ENCODE measurements around the gene KRTAP1-5.
"Not testable (repeated sequence)": the region's sequence is repeated elsewhere in the genome, so short reads cannot be mapped to it uniquely, and the experiment has no call there.

KRTAP1-5 gene, protein sequence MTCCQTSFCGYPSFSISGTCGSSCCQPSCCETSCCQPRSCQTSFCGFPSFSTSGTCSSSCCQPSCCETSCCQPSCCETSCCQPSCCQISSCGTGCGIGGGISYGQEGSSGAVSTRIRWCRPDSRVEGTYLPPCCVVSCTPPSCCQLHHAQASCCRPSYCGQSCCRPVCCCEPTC

DNA sequence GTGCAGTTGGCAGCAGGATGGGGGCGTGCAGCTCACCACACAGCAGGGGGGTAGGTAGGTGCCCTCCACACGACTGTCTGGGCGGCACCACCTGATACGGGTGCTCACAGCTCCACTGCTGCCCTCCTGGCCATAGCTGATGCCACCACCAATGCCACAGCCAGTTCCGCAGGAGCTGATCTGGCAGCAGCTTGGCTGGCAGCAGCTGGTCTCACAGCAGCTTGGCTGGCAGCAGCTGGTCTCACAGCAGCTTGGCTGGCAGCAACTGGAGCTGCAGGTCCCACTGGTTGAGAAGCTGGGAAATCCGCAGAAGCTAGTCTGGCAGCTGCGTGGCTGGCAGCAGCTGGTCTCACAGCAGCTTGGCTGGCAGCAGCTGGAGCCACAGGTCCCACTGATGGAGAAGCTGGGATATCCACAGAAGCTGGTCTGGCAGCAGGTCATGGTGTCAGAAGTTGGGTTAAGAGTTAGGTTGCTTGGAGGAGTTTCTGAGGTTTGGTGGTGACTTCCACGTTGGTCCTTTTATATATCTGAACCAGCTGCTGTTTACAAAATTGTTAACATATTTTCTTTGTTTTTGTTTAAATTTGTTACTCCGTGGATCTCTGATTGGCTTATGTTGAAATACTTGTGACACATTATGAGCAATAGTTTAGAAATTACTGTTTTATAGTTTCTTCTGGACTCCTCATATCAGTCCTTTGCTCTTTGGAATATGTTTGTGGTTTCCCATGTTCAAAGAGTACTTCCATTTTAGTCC lies at the start of gene KRTAP1-5:
TSS of gene KRTAP1-5 (minus strand) at position 494 of the 757 bp plus-strand sequence. CDS start at position 441, 53 bp downstream.
- DNase-seq (ENCODE audit: low read depth in 1 of 2, low spot score in 1 of 2), result no peak

DNA sequence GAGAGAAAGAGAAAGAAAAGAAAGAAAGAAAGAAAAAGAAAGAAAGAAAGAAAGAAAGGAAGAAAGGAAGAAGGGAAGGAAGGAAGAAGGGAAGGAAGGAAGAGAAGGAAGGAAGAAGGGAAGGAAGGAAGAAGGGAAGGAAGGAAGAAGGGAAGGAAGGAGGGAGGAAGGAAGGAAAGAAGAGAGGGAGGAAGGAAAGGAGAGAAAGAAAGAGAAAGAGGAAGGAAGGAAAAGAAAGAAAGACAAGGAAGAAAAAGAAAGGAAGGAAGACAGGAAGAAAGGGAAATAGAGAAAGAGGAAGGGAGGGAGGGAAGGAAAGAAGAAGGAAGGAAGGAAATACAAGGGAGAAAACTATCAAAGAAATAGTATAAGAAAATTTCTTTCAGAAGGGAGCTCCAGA lies 49.8 kb upstream of the KRTAP1-5 start:
- DNase-seq (ENCODE audit: low read depth in 1 of 2, low spot score in 1 of 2), result no peak

DNA sequence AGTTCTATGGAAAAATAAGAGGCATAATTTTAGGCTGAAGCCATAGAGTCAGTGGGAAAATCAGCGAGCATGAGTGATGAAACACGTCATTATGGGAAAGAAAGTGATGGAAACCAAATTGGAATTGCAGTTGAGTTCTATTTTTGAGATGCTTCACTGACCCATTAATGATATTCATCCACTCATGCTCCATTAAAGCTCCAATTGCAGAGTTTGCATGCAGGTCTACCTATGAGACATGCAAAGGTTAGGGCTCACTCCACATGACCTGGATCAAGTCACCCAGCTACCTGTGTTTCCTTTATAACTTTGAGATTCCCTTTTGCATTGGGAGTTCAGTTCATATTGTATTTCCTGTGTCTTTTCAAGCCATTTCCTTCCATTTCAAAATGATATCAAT lies 46.7 kb upstream of the KRTAP1-5 start:
- DNase-seq (ENCODE audit: low read depth in 1 of 2, low spot score in 1 of 2), result no peak

DNA sequence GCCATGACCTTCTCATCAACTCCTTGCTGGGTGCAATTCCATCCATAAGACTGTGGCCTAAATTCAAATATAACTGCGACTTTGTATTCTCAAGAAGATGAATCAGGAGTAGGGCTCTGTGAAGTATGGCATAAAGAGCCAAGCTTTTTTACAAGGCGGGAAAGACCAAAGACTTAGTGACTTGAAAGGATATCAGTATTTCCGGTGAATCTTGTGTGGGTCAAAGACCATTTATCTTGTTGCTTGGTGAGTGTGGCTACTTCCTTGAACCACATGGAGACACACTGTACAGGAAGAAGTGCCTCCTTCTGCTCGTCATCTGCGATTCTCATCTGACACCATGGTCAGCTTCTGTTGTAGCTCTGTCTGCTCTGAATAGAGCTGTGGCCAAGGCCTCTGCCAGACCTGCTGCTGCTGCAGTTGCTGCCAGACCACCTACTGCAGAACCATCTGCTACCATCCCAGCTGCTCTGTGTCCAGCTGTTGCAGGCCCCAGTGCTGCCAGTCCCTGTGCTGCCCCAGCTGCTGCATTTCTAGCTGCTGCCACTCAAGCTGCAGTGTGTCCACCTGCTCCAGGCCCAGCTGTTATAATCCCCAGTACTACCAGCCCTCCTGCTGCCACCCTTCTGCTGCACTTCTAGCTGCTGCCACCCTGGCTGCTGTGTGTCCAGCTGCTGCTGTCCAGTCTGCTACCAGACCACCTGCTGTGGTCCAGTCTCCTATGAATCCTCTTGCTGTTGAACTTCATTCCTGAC lies 44.8 kb upstream of the KRTAP1-5 start:
- no peak for DNase-seq (ENCODE audit: low read depth in 1 of 2, low spot score in 1 of 2)

GRCh38 chr17:41069031-41069430 lies 42.0 kb upstream of the KRTAP1-5 start:
- no peak for DNase-seq (ENCODE audit: low read depth in 1 of 2, low spot score in 1 of 2)

DNA sequence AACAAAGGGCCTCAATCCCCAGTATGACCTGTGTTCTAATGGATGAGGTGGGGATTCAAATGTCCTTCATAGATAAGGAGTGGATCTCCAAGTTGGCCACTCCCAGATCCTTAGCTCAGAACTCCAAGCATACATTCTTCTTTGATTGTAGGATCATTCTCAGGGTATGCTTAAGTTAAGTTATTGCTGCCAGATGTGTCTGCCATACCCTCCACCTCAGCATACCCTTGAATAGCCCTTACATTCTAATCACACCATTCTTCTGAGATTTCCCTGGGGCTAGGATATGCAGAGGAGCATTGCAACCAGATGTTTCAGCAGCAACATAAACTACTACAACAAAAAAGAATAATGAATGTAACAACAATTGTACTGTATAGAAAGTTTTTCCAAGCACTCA lies 40.3 kb upstream of the KRTAP1-5 start:
- DNase-seq (ENCODE audit: low read depth in 1 of 2, low spot score in 1 of 2), result no peak

- no peak for DNase-seq (ENCODE audit: low read depth in 1 of 2, low spot score in 1 of 2)
Observed at GRCh38 chr17:41065829-41066624, 39.0 kb upstream of the KRTAP1-5 start, which contains the start of gene KRTAP2-4. Gene KRTAP2-4, minus strand, starts transcription at chr17:41065879. Its CDS starts 34 bp downstream, at chr17:41065845.

DNA sequence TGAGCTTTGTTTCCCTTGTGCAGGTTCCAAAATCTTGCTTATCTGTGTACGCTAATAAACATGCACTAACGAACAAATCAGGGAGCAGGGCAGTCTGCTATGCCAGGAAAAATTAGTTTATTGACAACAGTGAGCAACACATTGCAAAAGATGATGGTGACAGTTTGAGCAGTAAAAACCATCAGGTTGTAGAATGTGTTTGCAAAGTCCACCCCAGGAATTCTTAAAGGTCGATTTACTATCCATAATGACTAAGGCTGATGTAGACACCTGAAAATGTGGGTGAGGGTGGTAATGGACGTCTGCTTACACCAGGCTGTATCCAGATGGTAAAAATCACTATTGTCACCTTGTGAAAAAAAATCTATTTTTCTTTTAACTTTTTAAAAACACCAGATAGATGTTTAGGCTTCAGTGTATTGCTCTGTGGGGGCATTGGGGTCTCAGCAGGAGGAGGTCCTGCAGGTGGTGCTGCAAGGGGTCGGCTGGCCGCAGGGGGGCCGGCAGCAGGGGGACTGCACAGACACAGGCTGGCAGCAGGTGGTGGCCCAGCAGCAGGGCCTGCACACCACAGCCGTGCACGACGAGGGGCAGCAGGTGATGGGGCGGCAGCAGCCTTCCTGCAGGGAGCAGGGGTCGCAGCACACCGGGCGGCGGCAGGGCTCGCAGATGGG lies 38.1 kb upstream of the KRTAP1-5 start:
- DNase-seq (ENCODE audit: low read depth in 1 of 2, low spot score in 1 of 2), result not testable (repeated sequence)

- no peak for DNase-seq (ENCODE audit: low read depth in 1 of 2, low spot score in 1 of 2)
Observed at GRCh38 chr17:41064301-41064700, 37.3 kb upstream of the KRTAP1-5 start.

DNA sequence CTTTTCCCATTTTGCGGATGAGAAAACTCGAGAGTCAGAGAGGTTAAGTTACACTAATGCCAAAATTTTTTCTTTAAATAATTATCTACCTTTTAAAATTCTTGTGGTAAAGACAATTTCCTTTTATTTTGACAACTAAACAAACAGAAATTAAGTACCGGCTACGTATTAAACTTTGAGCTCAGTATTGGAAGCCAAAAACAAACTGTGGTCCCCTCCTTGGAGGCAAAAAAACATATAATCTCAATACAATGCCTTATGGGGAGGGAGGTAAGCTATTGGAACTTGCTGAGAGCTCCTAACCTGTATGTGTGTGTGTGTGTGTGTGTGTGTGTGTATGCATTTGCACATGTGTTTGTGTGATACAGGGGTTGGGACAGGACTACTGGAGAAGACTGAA lies 36.4 kb upstream of the KRTAP1-5 start:
- no peak for DNase-seq (ENCODE audit: low read depth in 1 of 2, low spot score in 1 of 2)

- no peak for DNase-seq (ENCODE audit: low read depth in 1 of 2, low spot score in 1 of 2)
Observed at GRCh38 chr17:41061964-41062363, 35.0 kb upstream of the KRTAP1-5 start.

DNA sequence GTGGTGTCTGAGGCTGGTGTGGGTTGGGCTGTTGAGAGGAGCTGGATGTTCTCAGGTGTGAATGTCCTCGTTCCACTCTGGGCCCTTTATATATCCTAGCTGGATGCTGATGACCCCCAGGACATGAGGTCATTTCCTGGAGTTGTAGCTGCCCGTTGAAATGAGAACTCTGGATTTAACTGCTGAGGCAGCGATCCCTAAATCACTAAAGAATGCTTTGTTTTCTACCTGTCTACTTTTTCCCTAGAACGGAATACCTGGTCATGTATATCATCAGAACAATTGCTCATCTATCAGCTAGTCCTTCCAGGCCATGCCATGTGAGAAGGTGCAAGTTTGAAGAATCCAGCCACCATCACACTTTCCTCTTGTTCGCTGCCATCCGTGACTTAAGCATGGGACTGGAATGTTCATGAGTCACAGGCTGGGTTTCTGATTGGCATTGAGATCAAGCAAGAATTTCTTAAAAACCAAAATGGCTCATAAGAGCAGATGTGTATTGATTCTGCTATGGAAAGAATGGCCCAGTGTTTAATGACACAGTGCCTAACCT lies 33.1 kb upstream of the KRTAP1-5 start, which contains the start of gene KRTAP2-3:
TSS of gene KRTAP2-3 (minus strand) at position 63 of the 553 bp plus-strand sequence. CDS start 64 bp downstream, outside the sequence.
- no peak for DNase-seq (ENCODE audit: low read depth in 1 of 2, low spot score in 1 of 2)

- DNase-seq (ENCODE audit: low read depth in 1 of 2, low spot score in 1 of 2), result not testable (repeated sequence)
Observed at GRCh38 chr17:41059276-41060051, 32.5 kb upstream of the KRTAP1-5 start.

DNA sequence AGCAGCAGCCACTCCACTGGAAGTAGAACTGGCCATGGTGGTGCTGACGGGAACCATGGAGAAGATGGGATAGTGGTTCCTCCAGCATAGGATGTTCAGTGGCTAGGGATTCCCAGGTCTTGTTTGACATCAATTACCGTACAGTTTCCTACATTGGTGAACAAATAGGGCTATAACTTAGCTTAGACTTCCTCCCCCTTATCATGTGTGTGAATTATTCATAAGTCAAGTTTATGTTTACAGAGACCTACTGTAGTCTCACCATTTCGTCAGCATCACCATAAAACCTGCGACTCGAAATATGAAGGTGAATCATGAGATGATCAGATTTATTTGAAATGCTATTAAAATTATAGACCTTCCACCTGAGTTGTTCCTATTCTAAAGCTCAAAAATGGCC lies 31.7 kb upstream of the KRTAP1-5 start:
- DNase-seq (ENCODE audit: low read depth in 1 of 2, low spot score in 1 of 2), result no peak

DNA sequence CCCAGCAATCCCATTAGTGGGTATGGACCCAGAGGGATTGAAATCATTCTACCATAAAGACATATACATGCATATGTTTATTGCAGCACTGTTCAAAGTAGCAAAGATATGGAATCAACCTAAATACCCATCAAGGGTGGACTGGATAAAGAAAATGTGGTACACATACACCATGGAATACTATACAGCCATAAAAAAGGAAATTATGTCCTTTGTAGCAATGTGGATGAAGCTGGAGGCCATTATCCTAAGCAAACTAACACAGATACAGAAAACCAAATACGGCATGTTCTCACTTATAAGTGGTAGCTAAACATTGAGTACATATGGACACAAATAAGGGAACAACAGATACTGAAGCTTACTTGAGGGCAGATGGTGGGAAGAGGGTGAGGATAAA lies 30.5 kb upstream of the KRTAP1-5 start:
- no peak for DNase-seq (ENCODE audit: low read depth in 1 of 2, low spot score in 1 of 2)

DNA sequence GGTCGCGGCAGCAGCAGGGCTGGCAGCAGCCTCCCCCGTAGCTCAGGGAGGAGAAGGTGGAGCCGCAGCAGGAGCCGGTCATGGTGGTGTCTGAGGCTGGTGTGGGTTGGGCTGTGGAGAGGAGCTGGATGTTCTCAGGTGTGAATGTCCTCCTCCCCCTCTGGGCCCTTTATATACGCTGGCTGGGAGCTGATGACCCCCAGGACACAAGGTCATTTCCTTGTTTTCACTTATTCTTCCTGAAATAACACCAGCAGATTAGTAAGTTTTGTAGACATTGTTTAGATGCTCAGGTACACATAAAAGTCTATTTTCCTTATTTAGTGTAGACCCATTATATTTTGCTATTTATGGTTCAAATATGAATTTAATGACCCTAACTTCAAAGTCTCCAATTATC lies 28.1 kb upstream of the KRTAP1-5 start, which contains the start of gene KRTAP2-2:
TSS of gene KRTAP2-2 (minus strand) at position 101 of the 400 bp plus-strand sequence. CDS start at position 82, 19 bp downstream.
- DNase-seq (ENCODE audit: low read depth in 1 of 2, low spot score in 1 of 2), result not testable (repeated sequence)

GRCh38 chr17:41054556-41054955 lies 27.5 kb upstream of the KRTAP1-5 start:
- not testable (repeated sequence) for DNase-seq (ENCODE audit: low read depth in 1 of 2, low spot score in 1 of 2)

DNA sequence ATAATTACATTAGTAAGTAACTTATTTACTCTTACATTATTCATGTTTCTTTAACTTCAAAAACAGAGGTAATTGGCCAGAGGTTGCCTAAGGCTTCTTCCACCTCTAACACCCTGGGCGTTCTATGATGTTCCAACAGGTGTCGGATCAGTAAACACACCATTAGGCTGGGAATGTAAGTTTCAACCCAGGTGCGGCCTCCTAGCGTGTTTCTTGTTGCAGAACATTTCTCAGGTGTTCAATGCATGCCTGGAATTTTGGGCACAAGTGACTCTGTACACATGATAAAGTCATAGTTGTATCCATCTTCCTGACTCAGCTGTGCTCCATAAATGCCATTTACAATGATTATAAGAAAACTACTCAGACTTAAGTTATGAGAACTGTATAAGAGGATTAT lies 27.0 kb upstream of the KRTAP1-5 start:
- DNase-seq (ENCODE audit: low read depth in 1 of 2, low spot score in 1 of 2), result no peak

- DNase-seq (ENCODE audit: low read depth in 1 of 2, low spot score in 1 of 2), result no peak
Observed at GRCh38 chr17:41052566-41052965, 25.6 kb upstream of the KRTAP1-5 start.

Data from activated CD4-positive, alpha-beta T cell treated with anti-CD3 and anti-CD28 coated beads, Interleukin-2, amount 50 U/mL, for 24 hours (primary cell).